K562 (cell line): Measurements from ENCODE around the gene CAMK2A.

Source experiments
- E2F1 ChIP-seq: sonication (generic); formaldehyde crosslinking; IDR thresholded peaks from 2 replicates; pipeline ENCODE4 v1.8.1; 2023; ENCODE audit warnings: mild to moderate bottlenecking, missing genetic modification reagents, moderate library complexity
- ELF4 ChIP-seq: fragments of 450-650 bp; formaldehyde crosslinking; IDR thresholded peaks from 2 replicates; pipeline ENCODE4 v1.4.0; 2022; ENCODE audit warnings: missing genetic modification characterization
- MAX ChIP-seq: sonication (generic); formaldehyde crosslinking; IDR thresholded peaks from 2 replicates; pipeline ENCODE4 v1.9.0; 2022; ENCODE audit warnings: mild to moderate bottlenecking, missing genetic modification reagents
- MBD1 ChIP-seq: fragments of 250-450 bp; sonication (Bioruptor Pico); IDR thresholded peaks from 2 replicates; pipeline ENCODE4 v1.8.0; 2022; ENCODE audit warnings: inconsistent platforms
- MTA1 ChIP-seq: fragments of 450-650 bp; IDR thresholded peaks from 2 replicates; pipeline ENCODE4 v1.6.1; 2017; ENCODE audit warnings: borderline replicate concordance
- PML ChIP-seq: IDR thresholded peaks from 2 replicates; pipeline ENCODE4 v1.6.1; 2012; ENCODE audit warnings: low read length, inconsistent platforms
- SPI1 ChIP-seq: IDR thresholded peaks from 2 replicates; pipeline ENCODE4 v1.6.1; 2011; ENCODE audit warnings: low read depth, low read length, control low read depth, borderline replicate concordance

GRCh38 chr5:150244209-150244608 lies 45.4 kb downstream of the CAMK2A start:
- TF ChIP-seq PML (no peak), MAX (CRISPR knock-in tag) (no peak), SPI1 (no peak), MBD1 (CRISPR knock-in tag) (no peak), ELF4 (CRISPR knock-in tag) (no peak), E2F1 (CRISPR knock-in tag) (no peak), MTA1 (no peak)
